ENCODE results near the gene CCDC152. TPM values are rescaled to one million over a fixed set of nuclear protein-coding genes. Genes with fewer than 3 reads are reported as not detected.

Gene CCDC152
- total RNA-seq, 4 donors from 2014 or later, result 0.44 to 0.79 (median 0.56) TPM

GRCh38 chr5:42825422-42826148 lies 69.0 kb downstream of the CCDC152 start:
- ATAC-seq (ENCODE audit: low FRiP score) (no peak), DNase-seq (ENCODE audit: low spot score) (no peak)
- TF ChIP-seq CTCF (IDR thresholded peaks at IDR 0.05), result no peak

- DNase-seq (ENCODE audit: low spot score) (no peak), ATAC-seq (ENCODE audit: low FRiP score) (no peak)
- no peak for TF ChIP-seq CTCF (IDR thresholded peaks at IDR 0.05)
These were observed 70.3 kb downstream of the CCDC152 start for GRCh38 chr5:42826757-42827515.

GRCh38 chr5:42828671-42829070 lies 72.1 kb downstream of the CCDC152 start:
- no peak for ATAC-seq (ENCODE audit: low FRiP score)
- TF ChIP-seq CTCF (IDR thresholded peaks at IDR 0.05), result no peak

GRCh38 chr5:42830924-42831323 lies 74.3 kb downstream of the CCDC152 start:
- ATAC-seq (ENCODE audit: low FRiP score) (no peak), DNase-seq (ENCODE audit: low spot score) (no peak)
- no peak for TF ChIP-seq CTCF (IDR thresholded peaks at IDR 0.05)

More at GRCh38 chr5:42828671-42829070, 72.1 kb downstream of the CCDC152 start:
- no peak for DNase-seq (ENCODE audit: low spot score)

- no peak for ATAC-seq (ENCODE audit: low FRiP score)
- no peak for TF ChIP-seq CTCF (IDR thresholded peaks at IDR 0.05)
- no peak for DNase-seq (ENCODE audit: low spot score)
These were observed 75.4 kb downstream of the CCDC152 start for GRCh38 chr5:42832060-42832459.

GRCh38 chr5:42836070-42836769 lies 79.6 kb downstream of the CCDC152 start:
- no peak for TF ChIP-seq CTCF (IDR thresholded peaks at IDR 0.05)
- DNase-seq (ENCODE audit: low spot score) (no peak), ATAC-seq (ENCODE audit: low FRiP score) (no peak)
